HG02885 (cell line): Measurements from ENCODE around the gene TMEM92.
"Not testable (repeated sequence)": the region's sequence is repeated elsewhere in the genome, so short reads cannot be mapped to it uniquely, and the experiment has no call there.

ENCODE experiments used
- ATAC-seq: cut with Tn5 transposase; IDR thresholded peaks from one replicate; pipeline ENCODE4 v1.9.1; 2021; ENCODE audit warnings: mild to moderate bottlenecking; ENCODE audit not compliant: unreplicated experiment, poor library complexity

The TMEM92 gene

GRCh38 chr17:50290933-50291332 is 16.7 kb downstream of the TMEM92 start:
- no peak for ATAC-seq

GRCh38 chr17:50292465-50292864 is 18.2 kb downstream of the TMEM92 start:
- ATAC-seq, result no peak

GRCh38 chr17:50295021-50295420 is 20.8 kb downstream of the TMEM92 start:
- ATAC-seq, result no peak

- no peak for ATAC-seq
Measured at GRCh38 chr17:50297407-50297865, 23.2 kb downstream of the TMEM92 start.

- no peak for ATAC-seq
Measured at GRCh38 chr17:50298018-50298417, 23.8 kb downstream of the TMEM92 start.

- no peak for ATAC-seq
Measured at GRCh38 chr17:50299776-50300175, 25.5 kb downstream of the TMEM92 start.

GRCh38 chr17:50300824-50301223 is 26.6 kb downstream of the TMEM92 start:
- not testable (repeated sequence) for ATAC-seq

- no peak for ATAC-seq
Measured at GRCh38 chr17:50301891-50302584, 27.8 kb downstream of the TMEM92 start.

GRCh38 chr17:50303051-50303450 is 28.8 kb downstream of the TMEM92 start:
- no peak for ATAC-seq

GRCh38 chr17:50303596-50303995 is 29.3 kb downstream of the TMEM92 start:
- ATAC-seq, result no peak

- ATAC-seq, result no peak
Measured at GRCh38 chr17:50304781-50305404, 30.6 kb downstream of the TMEM92 start.

- ATAC-seq, result no peak
Measured at GRCh38 chr17:50307654-50308053, 33.4 kb downstream of the TMEM92 start.

GRCh38 chr17:50308666-50309065 is 34.4 kb downstream of the TMEM92 start:
- no peak for ATAC-seq

GRCh38 chr17:50310455-50311111 is 36.3 kb downstream of the TMEM92 start:
- no peak for ATAC-seq

GRCh38 chr17:50311112-50311460 is 36.8 kb downstream of the TMEM92 start:
- no peak for ATAC-seq

GRCh38 chr17:50311483-50311882 is 37.2 kb downstream of the TMEM92 start:
- ATAC-seq, result no peak

- ATAC-seq, result no peak
Measured at GRCh38 chr17:50312308-50312707, 38.0 kb downstream of the TMEM92 start.

GRCh38 chr17:50314456-50315011 is 40.3 kb downstream of the TMEM92 start:
- no peak for ATAC-seq

- no peak for ATAC-seq
Measured at GRCh38 chr17:50316016-50316587, 41.8 kb downstream of the TMEM92 start.

- ATAC-seq, result not testable (repeated sequence)
Measured at GRCh38 chr17:50316660-50317059, 42.4 kb downstream of the TMEM92 start.

GRCh38 chr17:50317121-50317520 is 42.9 kb downstream of the TMEM92 start:
- no peak for ATAC-seq
